GM12878 (cell line): ENCODE data around the gene UBXN10.

Experiments used
- CTCF ChIP-seq, 3 experiments: IDR thresholded peaks in 2 of 3; conservative IDR thresholded peaks in 1 of 3; 2 replicates each; pipeline ENCODE4 v1.5.1; 2011; ENCODE audit warnings: low read depth in 3 of 3, low read length in 3 of 3, mild to moderate bottlenecking in 3 of 3, control low read depth in 2 of 3, moderate library complexity in 2 of 3, inconsistent platforms in 1 of 3, mixed read lengths in 1 of 3; ENCODE audit not compliant: control insufficient read depth in 2 of 3, insufficient read depth in 1 of 3; ENCODE audit errors: extremely low read depth in 1 of 3
- IRF5 ChIP-seq: fragments of 450-650 bp; IDR thresholded peaks from 2 replicates; pipeline ENCODE4 v1.6.1; 2017; ENCODE audit warnings: borderline replicate concordance
- NR2C1 ChIP-seq: fragments of 450-650 bp; IDR thresholded peaks from 2 replicates; pipeline ENCODE4 v1.6.1; 2017; ENCODE audit warnings: antibody characterized with exemption, mild to moderate bottlenecking, moderate library complexity
- POLR2A ChIP-seq: IDR thresholded peaks from 2 replicates; pipeline ENCODE4 v1.6.1; 2011; ENCODE audit warnings: low read depth, mild to moderate bottlenecking, low read length
- POLR2AphosphoS5 ChIP-seq: IDR thresholded peaks from 2 replicates; pipeline ENCODE4 v1.6.1; 2011; ENCODE audit warnings: mild to moderate bottlenecking, low read length, inconsistent platforms
- USF2 ChIP-seq: IDR thresholded peaks from 2 replicates; pipeline ENCODE4 v1.6.1; 2011; ENCODE audit warnings: low read depth, low read length, improper control_type of control experiment, borderline replicate concordance
- ZNF384 ChIP-seq: IDR thresholded peaks from 2 replicates; pipeline ENCODE4 v1.6.1; 2012; ENCODE audit warnings: low read depth, mild to moderate bottlenecking, low read length, improper control_type of control experiment, borderline replicate concordance

- TF ChIP-seq NR2C1: no peak
- TF ChIP-seq CTCF (IDR thresholded peaks at IDR 0.05 in 2 of 3, conservative IDR thresholded peaks at IDR 0.05 in 1 of 3; ENCODE audit: control insufficient read depth in 2 of 3, extremely low read depth in 1 of 3, insufficient read depth in 1 of 3, low read depth in 3 of 3, low read length in 3 of 3): no peak
- TF ChIP-seq ZNF384: no peak
- no peak for TF ChIP-seq IRF5
- TF ChIP-seq POLR2A: no peak
- no peak for TF ChIP-seq POLR2AphosphoS5
- TF ChIP-seq USF2: no peak
Measured at GRCh38 chr1:20153000-20153418, 32.9 kb upstream of the UBXN10 start.
